Uterus (tissue), 4 donors: ENCODE measurements around the gene DKK2. TPM values are rescaled to one million over a fixed set of nuclear protein-coding genes. Genes with fewer than 3 reads are reported as not detected.

ENCODE experiments used
- DNase-seq, 2 donors: peaks; one replicate each; pipeline ENCODE4 v3.0.0-alpha.2; 2019 to 2020
- H3K27ac ChIP-seq, 2 donors: fragments of 200-600 bp; sonication (generic); 1 replicate in 1 of 2; 2 replicates in 1 of 2; pipeline ENCODE4 v1.5.1; 2016 to 2018
- H3K27me3 ChIP-seq, 2 donors: fragments of 200-600 bp; sonication (generic); one replicate each; pipeline ENCODE4 v1.5.1; 2018 to 2019; ENCODE audit warnings: control low read depth in 1 of 2
- H3K36me3 ChIP-seq, 2 donors: fragments of 200-600 bp; sonication (generic); one replicate each; pipeline ENCODE4 v1.5.1; 2019; ENCODE audit warnings: control low read depth in 1 of 2
- H3K4me1 ChIP-seq, 2 donors: fragments of 200-600 bp; sonication (generic); one replicate each; pipeline ENCODE4 v1.5.1; 2018 to 2019; ENCODE audit warnings: control low read depth in 1 of 2
- H3K4me3 ChIP-seq, 2 donors: fragments of 200-600 bp; sonication (generic); 1 replicate in 1 of 2; 2 replicates in 1 of 2; pipeline ENCODE4 v1.5.1; 2018 to 2019; ENCODE audit warnings: mild to moderate bottlenecking in 1 of 2
- H3K9me3 ChIP-seq, 2 donors: fragments of 200-600 bp; sonication (generic); one replicate each; pipeline ENCODE4 v1.5.1; 2019; ENCODE audit warnings: control low read depth in 1 of 2
- POLR2A ChIP-seq, 2 donors: fragments of 450-650 bp; IDR thresholded peaks; one replicate each; pipeline ENCODE4 v1.6.1; 2016; ENCODE audit warnings: antibody characterized with exemption in 2 of 2, mild to moderate bottlenecking in 1 of 2, moderate library complexity in 1 of 2
- intact Hi-C: fragments of 100-400 bp; cut with DNase I; formaldehyde crosslinking; loops from one replicate; pipeline ENCODE4 v1.15.1; 2023; ENCODE audit warnings: low total_unique reads
- total RNA-seq, 4 donors: library from RNA; depleted of rRNA in 3 of 4; stranded (reverse); fragments of >200 nt in 3 of 4; gene quantifications; one replicate each; pipeline versions ENCODE4 v1.1.0 to v1.2.4, GENCODE V29; 2014 to 2023
- TF ChIP-seq, protein P1 (sequence below), 4 experiments: fragments of 200-600 bp in 2 of 4; fragments of 450-650 bp in 2 of 4; sonication (generic) in 2 of 4; IDR thresholded peaks; one replicate each; pipeline ENCODE4 v1.5.1; 2016 to 2019; ENCODE audit warnings: antibody characterized with exemption in 4 of 4, mild to moderate bottlenecking in 2 of 4, moderate library complexity in 1 of 4
- donor health status: DM: yes; HTN: yes; CAD: no.

The DKK2 gene
- total RNA-seq, 4 donors from 2014 or later: 1.5 to 25.0 TPM; not detected in 2

DNA sequence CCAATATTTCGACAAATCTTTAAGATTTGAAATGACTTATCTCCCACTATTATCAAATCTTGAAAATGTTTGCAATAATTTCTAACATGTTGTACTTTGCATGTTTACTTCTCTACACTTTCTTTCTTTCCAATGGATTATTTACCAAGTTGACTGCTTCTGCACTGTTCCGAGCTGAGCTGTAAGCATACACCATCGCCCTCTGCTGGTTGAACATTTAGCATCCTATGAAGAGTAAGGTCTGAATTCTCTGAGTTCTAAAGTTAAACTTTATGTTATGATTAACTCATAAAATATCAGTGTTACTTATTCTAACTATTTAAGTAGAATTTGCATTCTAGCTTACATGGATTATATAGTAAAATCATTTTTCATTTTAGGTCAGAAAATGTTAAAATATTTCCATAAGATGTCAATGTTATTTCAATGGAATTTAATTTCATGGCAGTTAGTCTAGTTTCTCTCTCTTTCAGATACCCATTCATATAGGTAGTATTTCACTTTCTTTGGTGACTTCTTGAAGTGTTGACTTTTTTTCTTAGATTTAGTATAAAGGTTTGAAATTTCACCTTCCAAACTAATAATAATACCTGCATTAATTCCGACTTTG is 137.4 kb downstream of the DKK2 start:
- H3K4me3 ChIP-seq: no peak overlapping the region
- no peak for DNase-seq
- intact Hi-C loops: no loop called here

GRCh38 chr4:106893903-106894302 is 142.2 kb downstream of the DKK2 start:
- Histone ChIP-seq H3K27me3 (no peaks in the 10 kb centered on the region), H3K4me3 (no peak overlapping the region), H3K36me3 (no peaks in the 10 kb centered on the region), H3K4me1 (no peaks in the 10 kb centered on the region), H3K9me3 (no peaks in the 10 kb centered on the region), H3K27ac (no peak overlapping the region)
- DNase-seq: no peak
- TF ChIP-seq, protein P1, sequence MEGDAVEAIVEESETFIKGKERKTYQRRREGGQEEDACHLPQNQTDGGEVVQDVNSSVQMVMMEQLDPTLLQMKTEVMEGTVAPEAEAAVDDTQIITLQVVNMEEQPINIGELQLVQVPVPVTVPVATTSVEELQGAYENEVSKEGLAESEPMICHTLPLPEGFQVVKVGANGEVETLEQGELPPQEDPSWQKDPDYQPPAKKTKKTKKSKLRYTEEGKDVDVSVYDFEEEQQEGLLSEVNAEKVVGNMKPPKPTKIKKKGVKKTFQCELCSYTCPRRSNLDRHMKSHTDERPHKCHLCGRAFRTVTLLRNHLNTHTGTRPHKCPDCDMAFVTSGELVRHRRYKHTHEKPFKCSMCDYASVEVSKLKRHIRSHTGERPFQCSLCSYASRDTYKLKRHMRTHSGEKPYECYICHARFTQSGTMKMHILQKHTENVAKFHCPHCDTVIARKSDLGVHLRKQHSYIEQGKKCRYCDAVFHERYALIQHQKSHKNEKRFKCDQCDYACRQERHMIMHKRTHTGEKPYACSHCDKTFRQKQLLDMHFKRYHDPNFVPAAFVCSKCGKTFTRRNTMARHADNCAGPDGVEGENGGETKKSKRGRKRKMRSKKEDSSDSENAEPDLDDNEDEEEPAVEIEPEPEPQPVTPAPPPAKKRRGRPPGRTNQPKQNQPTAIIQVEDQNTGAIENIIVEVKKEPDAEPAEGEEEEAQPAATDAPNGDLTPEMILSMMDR (IDR thresholded peaks at IDR 0.05): no peak
- no peak for TF ChIP-seq POLR2A (IDR thresholded peaks at IDR 0.05)
- intact Hi-C loops: no loop called here

More for the DNA sequence above, 137.4 kb downstream of the DKK2 start:
- TF ChIP-seq POLR2A (IDR thresholded peaks at IDR 0.05): no peak
- TF ChIP-seq, protein P1 (IDR thresholded peaks at IDR 0.05): peak in 3 of 4 experiments; percentile 6 to 22 (median 8)
- no peaks in the 10 kb centered on the region for H3K9me3 ChIP-seq
- H3K27me3 ChIP-seq: no peaks in the 10 kb centered on the region
- H3K27ac ChIP-seq: no peak overlapping the region
- H3K36me3 ChIP-seq: no peaks in the 10 kb centered on the region
- no peaks in the 10 kb centered on the region for H3K4me1 ChIP-seq

DNA sequence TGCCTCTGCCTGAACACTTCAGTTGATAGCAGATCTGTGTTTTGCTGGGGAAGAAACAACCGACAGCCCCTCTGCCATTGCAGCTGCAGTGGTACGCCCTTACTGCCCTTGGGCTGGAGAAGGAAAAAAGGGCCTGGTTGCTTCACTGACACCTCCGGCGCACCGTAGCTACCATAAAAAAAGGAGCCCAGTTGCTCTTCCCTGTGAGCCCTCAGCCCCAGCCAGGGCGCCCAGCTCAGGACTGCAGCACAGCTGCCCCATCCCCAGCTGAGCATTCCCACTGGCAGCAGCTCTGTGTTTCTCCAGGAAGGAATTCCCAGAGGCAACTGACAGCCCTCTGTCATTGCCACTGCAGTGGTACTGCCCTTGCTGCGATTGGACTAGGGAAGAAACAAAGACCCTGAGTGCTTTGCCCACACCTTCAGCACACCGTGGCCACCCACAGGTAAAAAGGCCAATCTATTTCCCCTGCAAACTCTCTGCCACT is 142.7 kb downstream of the DKK2 start:
- TF ChIP-seq, protein P1 (IDR thresholded peaks at IDR 0.05): no peak
- no peak for TF ChIP-seq POLR2A (IDR thresholded peaks at IDR 0.05)
- Histone ChIP-seq H3K4me1 (no peaks in the 10 kb centered on the region), H3K9me3 (no peaks in the 10 kb centered on the region), H3K36me3 (no peaks in the 10 kb centered on the region), H3K4me3 (no peak overlapping the region), H3K27ac (no peak overlapping the region), H3K27me3 (no peaks in the 10 kb centered on the region)
- no peak for DNase-seq
- intact Hi-C loops: no loop called here

DNA sequence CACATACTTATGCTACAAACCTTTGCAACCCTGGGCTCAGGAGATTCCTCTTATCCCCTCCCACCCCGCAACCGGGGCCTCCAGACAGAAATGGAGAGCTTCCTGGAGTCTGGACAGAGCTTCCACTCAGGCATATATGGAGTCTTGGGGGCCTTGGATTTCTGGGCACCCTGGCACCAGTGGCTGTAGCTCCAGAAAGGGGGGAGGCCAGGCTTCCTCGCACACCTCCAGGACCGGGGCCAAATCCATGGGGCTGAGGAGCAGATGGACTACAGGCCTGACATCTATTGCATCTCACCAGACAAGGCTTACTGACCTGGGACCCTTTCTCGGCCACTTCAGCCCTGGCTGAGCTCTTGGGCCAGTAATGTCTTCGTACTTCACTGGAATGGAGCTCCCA is 143.3 kb downstream of the DKK2 start:
- H3K27me3 ChIP-seq: no peaks in the 10 kb centered on the region
- no peaks in the 10 kb centered on the region for H3K36me3 ChIP-seq
- H3K9me3 ChIP-seq: no peaks in the 10 kb centered on the region
- no peak for DNase-seq
- H3K27ac ChIP-seq: no peak overlapping the region
- no peak overlapping the region for H3K4me3 ChIP-seq
- H3K4me1 ChIP-seq: no peaks in the 10 kb centered on the region
- no peak for TF ChIP-seq POLR2A (IDR thresholded peaks at IDR 0.05)
- TF ChIP-seq, protein P1 (IDR thresholded peaks at IDR 0.05): no peak
- intact Hi-C loops: no loop called here

- no peak for DNase-seq
- H3K4me3 ChIP-seq: no peak overlapping the region
- H3K36me3 ChIP-seq: no peaks in the 10 kb centered on the region
- intact Hi-C loops: no loop called here
- no peak for TF ChIP-seq POLR2A (IDR thresholded peaks at IDR 0.05)
- TF ChIP-seq, protein P1 (IDR thresholded peaks at IDR 0.05): no peak
- H3K27me3 ChIP-seq: no peaks in the 10 kb centered on the region
- no peaks in the 10 kb centered on the region for H3K9me3 ChIP-seq
- no peak overlapping the region for H3K27ac ChIP-seq
- no peaks in the 10 kb centered on the region for H3K4me1 ChIP-seq
Observed at GRCh38 chr4:106875340-106875739, 160.8 kb downstream of the DKK2 start.
